Psoas muscle (tissue), 8 donors: ENCODE data around the gene ZNF280B. TPM values are rescaled to one million over a fixed set of nuclear protein-coding genes. Genes with fewer than 3 reads are reported as not detected.
"Not testable (repeated sequence)": the region's sequence is repeated elsewhere in the genome, so short reads cannot be mapped to it uniquely, and the experiment has no call there.

Experiments
- ATAC-seq, 4 donors: fragments of 200-7000 bp; cut with Tn5 transposase; one replicate each; pipeline ENCODE4 v1.9.1; 2020; ENCODE audit warnings: moderate library complexity in 3 of 4, mild to moderate bottlenecking in 2 of 4
- DNase-seq, 2 donors: peaks; one replicate each; pipeline ENCODE4 v3.0.0-alpha.2; 2020
- H3K27ac ChIP-seq: fragments of 200-600 bp; one replicate; pipeline ENCODE4 v1.8.0; 2022
- H3K27me3 ChIP-seq, 3 donors: fragments of 200-600 bp in 1 of 3; one replicate each; pipeline versions ENCODE4 v1.6.1 to v1.8.0; 2013 to 2022; ENCODE audit warnings: low read length in 2 of 3, mild to moderate bottlenecking in 2 of 3, moderate library complexity in 1 of 3; ENCODE audit not compliant: insufficient read depth in 3 of 3
- H3K36me3 ChIP-seq, 2 donors: fragments of 200-600 bp in 1 of 2; one replicate each; pipeline versions ENCODE4 v1.6.1 to v1.8.0; 2013 to 2022; ENCODE audit warnings: low read depth in 1 of 2, mild to moderate bottlenecking in 1 of 2, moderate library complexity in 1 of 2; ENCODE audit not compliant: insufficient read depth in 1 of 2
- H3K4me1 ChIP-seq: fragments of 200-600 bp; one replicate; pipeline ENCODE4 v1.8.0; 2022
- H3K4me3 ChIP-seq: fragments of 200-600 bp; one replicate; pipeline ENCODE4 v1.8.0; 2022; ENCODE audit warnings: mild to moderate bottlenecking
- H3K9me3 ChIP-seq: fragments of 200-600 bp; one replicate; pipeline ENCODE4 v1.8.0; 2022
- CTCF ChIP-seq: fragments of 200-600 bp; IDR thresholded peaks from one replicate; pipeline ENCODE4 v1.8.0; 2022; ENCODE audit warnings: antibody characterized with exemption
- WGBS, 3 donors: extraction: QIAGEN DNeasy Blood & Tissue Kit; methylation state at CpG; one replicate each; pipeline versions ENCODE4 v1.1.6 to v1.1.7; 2013; 5-methylcytosine and 5-hydroxymethylcytosine counted together
- intact Hi-C, 2 donors: fragments of 100-400 bp; cut with DNase I; formaldehyde crosslinking; loops; one replicate each; pipeline versions ENCODE4 v1.11.0 to v1.14.2; 2022
- polyA plus RNA-seq, 3 donors: library from polyadenylated mRNA; stranded (reverse); fragments of 200-250 nt; gene quantifications; one replicate each; pipeline ENCODE4 v1.2.3, GENCODE V29; 2013
- total RNA-seq, 4 donors: library from RNA; stranded (reverse); fragmentation: NEBNext Ultra II Directional in 2 of 4; extraction: Animal tissue kit (Norgen Biotek cat#: 25700) in 2 of 4; gene quantifications; one replicate each; pipeline versions ENCODE4 v1.2.1 to v1.2.4, GENCODE V29; 2021 to 2023
- donor health status: healthy with polysubstance abuse.
- donor health status: DM: no; HTN: no; CAD: no; lungs with moderate emphysema.
- donor health status: Bipolar disorder and iron deficiency.
- donor health status: healthy.
- donor health status: DM: yes; HTN: yes; CAD: no.
- donor health status: DM: no; HTN: no; CAD: no.
- donor health status: DM: no; HTN: no; CAD: no.
- donor health status: DM: yes; HTN: yes; CAD: no.

Gene ZNF280B
- total and polyA plus RNA-seq, 7 donors: 0.06 to 0.54 (median 0.23) TPM

GRCh38 chr22:22452996-22453686, 55.4 kb downstream of the ZNF280B start:
- peaks cover 0 to 11% (median 2%) of the 10 kb centered on the region in 3 donors for H3K27me3 ChIP-seq
- peaks cover under 1% of the 10 kb centered on the region for H3K9me3 ChIP-seq
- no peak overlapping the region for H3K27ac ChIP-seq
- no peaks in the 10 kb centered on the region for H3K4me1 ChIP-seq
- no peak overlapping the region for H3K4me3 ChIP-seq
- 70 to 79% (median 72%) methylated on average over 6 of the region's 6 CpGs for WGBS, 3 donors
- no peak for TF ChIP-seq CTCF
- intact Hi-C loops: no loop called here
- DNase-seq (no peak), ATAC-seq (no peak)
- no peaks in the 10 kb centered on the region for H3K36me3 ChIP-seq

- no peak for DNase-seq
- intact Hi-C loops: no loop called here
- H3K27me3 ChIP-seq: peaks cover 0 to 11% (median 2%) of the 10 kb centered on the region in 3 donors
- no peaks in the 10 kb centered on the region for H3K9me3 ChIP-seq
- 80 to 86% (median 84%) methylated on average over 1 of the region's 1 CpG for WGBS, 3 donors
- H3K36me3 ChIP-seq: no peaks in the 10 kb centered on the region
- TF ChIP-seq CTCF: no peak
- H3K4me1 ChIP-seq: no peaks in the 10 kb centered on the region
- H3K27ac ChIP-seq: no peak overlapping the region
- H3K4me3 ChIP-seq: no peak overlapping the region
- no peak for ATAC-seq
Measured at GRCh38 chr22:22452211-22452610, 56.3 kb downstream of the ZNF280B start.

- DNase-seq (no peak), ATAC-seq (no peak)
- TF ChIP-seq CTCF: no peak
- H3K36me3 ChIP-seq: no peaks in the 10 kb centered on the region
- no peaks in the 10 kb centered on the region for H3K4me1 ChIP-seq
- WGBS, 3 donors: 36 to 38% (median 36%) methylated on average over 4 of the region's 4 CpGs
- no peaks in the 10 kb centered on the region for H3K9me3 ChIP-seq
- no peak overlapping the region for H3K4me3 ChIP-seq
- intact Hi-C loops: no loop called here
- H3K27ac ChIP-seq: no peak overlapping the region
- H3K27me3 ChIP-seq: peaks cover 0 to 11% (median 2%) of the 10 kb centered on the region in 3 donors
Measured at GRCh38 chr22:22450343-22450839, 58.2 kb downstream of the ZNF280B start.

- Histone ChIP-seq H3K9me3 (no peaks in the 10 kb centered on the region), H3K36me3 (no peaks in the 10 kb centered on the region), H3K4me1 (no peaks in the 10 kb centered on the region), H3K4me3 (no peak overlapping the region), H3K27ac (no peak overlapping the region), H3K27me3 (peaks cover 0 to 11% (median 2%) of the 10 kb centered on the region in 3 donors)
- 79 to 90% (median 85%) methylated on average over 1 of the region's 1 CpG for WGBS, 3 donors
- ATAC-seq (no peak), DNase-seq (no peak)
- no peak for TF ChIP-seq CTCF
- intact Hi-C loops: no loop called here
Measured at GRCh38 chr22:22449819-22450218, 58.7 kb downstream of the ZNF280B start.

GRCh38 chr22:22446517-22446916, 62.0 kb downstream of the ZNF280B start:
- ATAC-seq: no peak
- H3K4me3 ChIP-seq: no peak overlapping the region
- intact Hi-C loops: no loop called here
- no peaks in the 10 kb centered on the region for H3K36me3 ChIP-seq
- no peak overlapping the region for H3K27ac ChIP-seq
- whole genome bisulfite sequencing, 3 donors: 18 to 31% (median 23%) methylated on average over 2 of the region's 2 CpGs
- peaks cover 0 to 9% (median 0%) of the 10 kb centered on the region in 3 donors for H3K27me3 ChIP-seq
- no peaks in the 10 kb centered on the region for H3K9me3 ChIP-seq
- DNase-seq: no peak
- TF ChIP-seq CTCF: no peak
- no peaks in the 10 kb centered on the region for H3K4me1 ChIP-seq

GRCh38 chr22:22444007-22444589, 64.4 kb downstream of the ZNF280B start:
- H3K27me3 ChIP-seq: peaks cover 0 to 11% (median 0%) of the 10 kb centered on the region in 3 donors
- not testable (repeated sequence) for ATAC-seq

More at GRCh38 chr22:22444007-22444589, 64.4 kb downstream of the ZNF280B start:
- DNase-seq, H3K27ac ChIP-seq, H3K36me3 ChIP-seq, H3K4me3 ChIP-seq, intact Hi-C loops, H3K4me1 ChIP-seq, H3K9me3 ChIP-seq: not testable (repeated sequence)
- 74 to 87% (median 81%) methylated on average over 5 of the region's 5 CpGs for WGBS, 3 donors
